ENCODE data around the gene APCDD1.

DNA sequence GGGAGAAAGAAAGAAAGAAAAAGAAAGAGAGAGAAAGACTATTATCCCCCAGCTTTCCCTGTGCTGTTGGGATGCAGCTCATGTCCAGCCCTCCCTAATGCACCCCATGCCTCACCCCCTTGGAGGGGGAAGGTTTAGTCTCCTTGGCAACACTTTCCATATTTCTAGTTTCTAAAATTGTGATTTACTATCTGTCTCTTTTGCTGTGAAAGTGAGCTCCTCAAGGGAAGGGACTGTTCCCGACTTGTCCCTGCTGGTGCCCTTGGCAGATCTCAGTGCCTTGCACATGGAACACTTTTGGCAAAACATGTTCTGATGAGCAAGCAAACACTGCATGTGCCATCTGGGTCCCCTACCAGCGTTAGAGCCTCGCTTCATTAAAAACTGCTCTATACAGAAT, 59.6 kb downstream of the APCDD1 start:
- TF ChIP-seq, protein P1, sequence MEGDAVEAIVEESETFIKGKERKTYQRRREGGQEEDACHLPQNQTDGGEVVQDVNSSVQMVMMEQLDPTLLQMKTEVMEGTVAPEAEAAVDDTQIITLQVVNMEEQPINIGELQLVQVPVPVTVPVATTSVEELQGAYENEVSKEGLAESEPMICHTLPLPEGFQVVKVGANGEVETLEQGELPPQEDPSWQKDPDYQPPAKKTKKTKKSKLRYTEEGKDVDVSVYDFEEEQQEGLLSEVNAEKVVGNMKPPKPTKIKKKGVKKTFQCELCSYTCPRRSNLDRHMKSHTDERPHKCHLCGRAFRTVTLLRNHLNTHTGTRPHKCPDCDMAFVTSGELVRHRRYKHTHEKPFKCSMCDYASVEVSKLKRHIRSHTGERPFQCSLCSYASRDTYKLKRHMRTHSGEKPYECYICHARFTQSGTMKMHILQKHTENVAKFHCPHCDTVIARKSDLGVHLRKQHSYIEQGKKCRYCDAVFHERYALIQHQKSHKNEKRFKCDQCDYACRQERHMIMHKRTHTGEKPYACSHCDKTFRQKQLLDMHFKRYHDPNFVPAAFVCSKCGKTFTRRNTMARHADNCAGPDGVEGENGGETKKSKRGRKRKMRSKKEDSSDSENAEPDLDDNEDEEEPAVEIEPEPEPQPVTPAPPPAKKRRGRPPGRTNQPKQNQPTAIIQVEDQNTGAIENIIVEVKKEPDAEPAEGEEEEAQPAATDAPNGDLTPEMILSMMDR (IDR thresholded peaks at IDR 0.05; ENCODE audit: low read depth, low read length) = no peak
- no peak for TF ChIP-seq EZH2phosphoT487 (IDR thresholded peaks at IDR 0.05; ENCODE audit: low read depth)
